Suppressor macrophage treated with lipopolysaccharide for 4 hours (primary cell): ENCODE measurements around the gene ATP6V1G2.

ENCODE experiments used
- DNase-seq: peaks from one replicate; pipeline ENCODE4 v3.0.0-alpha.2; 2020

ATP6V1G2 gene

GRCh38 chr6:31575335-31575901 lies 29.0 kb upstream of the ATP6V1G2 start, which contains the start of gene TNF:
TNF (plus strand) TSS chr6:31575565; CDS start chr6:31575742, 177 bp downstream.
- DNase-seq, result peak; percentile 97

GRCh38 chr6:31574106-31575061 lies 28.0 kb upstream of the ATP6V1G2 start:
- DNase-seq, result peak; percentile 63

GRCh38 chr6:31573239-31574105 lies 27.1 kb upstream of the ATP6V1G2 start:
- DNase-seq, result no peak

GRCh38 chr6:31572041-31572911 lies 25.9 kb upstream of the ATP6V1G2 start, which contains the start of gene LTA:
LTA (plus strand) TSS chr6:31572289; CDS start chr6:31572743, 454 bp downstream.
- DNase-seq, result no peak

GRCh38 chr6:31569861-31570536 lies 23.6 kb upstream of the ATP6V1G2 start:
- DNase-seq, result no peak

- peak; percentile 96 for DNase-seq
Observed at GRCh38 chr6:31568537-31568961, 22.1 kb upstream of the ATP6V1G2 start.

GRCh38 chr6:31567531-31568370 lies 21.3 kb upstream of the ATP6V1G2 start:
- DNase-seq, result peak; percentile 77

GRCh38 chr6:31560697-31561058 lies 14.3 kb upstream of the ATP6V1G2 start:
- DNase-seq, result no peak

- DNase-seq, result peak; percentile 67
Observed at GRCh38 chr6:31559958-31560696, 13.7 kb upstream of the ATP6V1G2 start.

GRCh38 chr6:31559606-31559957 lies 13.2 kb upstream of the ATP6V1G2 start:
- DNase-seq, result no peak

GRCh38 chr6:31558631-31559500 lies 12.5 kb upstream of the ATP6V1G2 start:
- DNase-seq, result peak; percentile 95

- DNase-seq, result no peak
Observed at GRCh38 chr6:31558318-31558625, 11.9 kb upstream of the ATP6V1G2 start.

GRCh38 chr6:31557443-31558317 lies 11.3 kb upstream of the ATP6V1G2 start:
- DNase-seq, result no peak

- DNase-seq, result no peak
Observed at GRCh38 chr6:31556307-31556706, 9.9 kb upstream of the ATP6V1G2 start.

- DNase-seq, result peak; percentile 90
Observed at GRCh38 chr6:31551371-31551770, 5.0 kb upstream of the ATP6V1G2 start.

GRCh38 chr6:31548544-31548873 lies 2.1 kb upstream of the ATP6V1G2 start:
- DNase-seq, result no peak

GRCh38 chr6:31547727-31548543 lies 1.5 kb upstream of the ATP6V1G2 start:
- peak; percentile 55 for DNase-seq
